Measurements from ENCODE around the gene RNU6-9. TPM values are rescaled to one million over a fixed set of nuclear protein-coding genes. Genes with fewer than 3 reads are reported as not detected.
A peak's percentile ranks its signal among the peaks of the same experiment; 100 is the strongest.

RNU6-9 gene
- total RNA-seq, 2 experiments from 2014 or later, result not detected

GRCh38 chr19:902093-902370 is 8.7 kb downstream of the RNU6-9 start:
- no peak for TF ChIP-seq CTCF (IDR thresholded peaks at IDR 0.05)
- intact Hi-C loops (cut with DNase I, micrococcal nuclease), result no loop called here
- Mint-ChIP-seq H3K9me3 (no peaks in the 10 kb centered on the region), H3K36me3 (ENCODE audit: low read depth) (peaks cover 54% of the 10 kb centered on the region), H3K27me3 (no peaks in the 10 kb centered on the region), H3K27ac (peak overlapping the region; percentile 42), H3K4me3 (no peak overlapping the region), H3K4me1 (ENCODE audit: low read depth) (peaks cover 40% of the 10 kb centered on the region)
- Histone ChIP-seq H3K27ac (ENCODE audit: low read depth in 1 of 2, low read length in 2 of 2) (peak overlapping the region in 1 of 2 donors; percentile 13), H3K4me3 (ENCODE audit: low read length) (no peak overlapping the region), H3K36me3 (ENCODE audit: insufficient read depth, low read length) (peaks cover 50% of the 10 kb centered on the region), H3K4me1 (ENCODE audit: insufficient read depth, low read length) (peaks cover 62% of the 10 kb centered on the region), H3K27me3 (ENCODE audit: control insufficient read depth in 1 of 2, insufficient read depth in 2 of 2, low read length in 2 of 2) (no peaks in the 10 kb centered on the region), H3K9me3 (ENCODE audit: control insufficient read depth in 1 of 2, insufficient read depth in 1 of 2, low read length in 2 of 2) (no peaks in the 10 kb centered on the region)
- ATAC-seq (ENCODE audit: poor library complexity), result no peak
- ChIA-PET CTCF (interaction anchor here (1.2 kb wide), 1 partner anchor 9 kb away, joined by 3 read pairs; the partner anchor contains the start of genes MED16 and RNU6-9), POLR2A (interaction anchor here (11.1 kb wide), 1 partner anchor 7 kb away, joined by 183 read pairs; the partner anchor contains the start of genes MED16 and RNU6-9)
- DNase-seq, result no peak

- no peaks in the 10 kb centered on the region for H3K27me3 ChIP-seq (ENCODE audit: control insufficient read depth in 1 of 2, insufficient read depth in 2 of 2, low read length in 2 of 2)
Measured at GRCh38 chr19:902446-903226, 9.4 kb downstream of the RNU6-9 start.

GRCh38 chr19:903266-903797 is 10.0 kb downstream of the RNU6-9 start:
- ATAC-seq (ENCODE audit: poor library complexity) (no peak), DNase-seq (no peak)
- Histone ChIP-seq H3K27ac (ENCODE audit: low read depth in 1 of 2, low read length in 2 of 2) (no peak overlapping the region), H3K27me3 (ENCODE audit: control insufficient read depth in 1 of 2, insufficient read depth in 2 of 2, low read length in 2 of 2) (no peaks in the 10 kb centered on the region), H3K36me3 (ENCODE audit: insufficient read depth, low read length) (peaks cover 42% of the 10 kb centered on the region), H3K4me1 (ENCODE audit: insufficient read depth, low read length) (peaks cover 75% of the 10 kb centered on the region), H3K4me3 (ENCODE audit: low read length) (no peak overlapping the region), H3K9me3 (ENCODE audit: control insufficient read depth in 1 of 2, insufficient read depth in 1 of 2, low read length in 2 of 2) (no peaks in the 10 kb centered on the region)
- Mint-ChIP-seq H3K27ac (no peak overlapping the region), H3K4me3 (no peak overlapping the region), H3K4me1 (ENCODE audit: low read depth) (peaks cover 52% of the 10 kb centered on the region), H3K27me3 (no peaks in the 10 kb centered on the region), H3K36me3 (ENCODE audit: low read depth) (peaks cover 45% of the 10 kb centered on the region), H3K9me3 (no peaks in the 10 kb centered on the region)
- intact Hi-C loops (cut with DNase I, micrococcal nuclease), result no loop called here
- POLR2A ChIA-PET, result interaction anchor here (11.1 kb wide), 1 partner anchor 8 kb away, joined by 183 read pairs; the partner anchor contains the start of genes MED16 and RNU6-9
- CTCF ChIA-PET, result no interaction called here
- TF ChIP-seq CTCF (IDR thresholded peaks at IDR 0.05), result no peak

More at GRCh38 chr19:902446-903226, 9.4 kb downstream of the RNU6-9 start:
- Mint-ChIP-seq H3K9me3 (no peaks in the 10 kb centered on the region), H3K27ac (no peak overlapping the region), H3K36me3 (ENCODE audit: low read depth) (peaks cover 47% of the 10 kb centered on the region), H3K4me1 (ENCODE audit: low read depth) (peaks cover 46% of the 10 kb centered on the region), H3K4me3 (no peak overlapping the region), H3K27me3 (no peaks in the 10 kb centered on the region)
- Histone ChIP-seq H3K4me1 (ENCODE audit: insufficient read depth, low read length) (peaks cover 68% of the 10 kb centered on the region), H3K9me3 (ENCODE audit: control insufficient read depth in 1 of 2, insufficient read depth in 1 of 2, low read length in 2 of 2) (no peaks in the 10 kb centered on the region), H3K27ac (ENCODE audit: low read depth in 1 of 2, low read length in 2 of 2) (no peak overlapping the region), H3K36me3 (ENCODE audit: insufficient read depth, low read length) (peaks cover 44% of the 10 kb centered on the region), H3K4me3 (ENCODE audit: low read length) (no peak overlapping the region)
- ChIA-PET POLR2A (interaction anchor here (11.1 kb wide), 1 partner anchor 7 kb away, joined by 183 read pairs; the partner anchor contains the start of genes MED16 and RNU6-9), CTCF (interaction anchor here (1.2 kb wide), 1 partner anchor 10 kb away, joined by 3 read pairs; the partner anchor contains the start of genes MED16 and RNU6-9)
- no peak for ATAC-seq (ENCODE audit: poor library complexity)
- no peak for TF ChIP-seq CTCF (IDR thresholded peaks at IDR 0.05)
- DNase-seq, result no peak
- intact Hi-C loops (cut with DNase I, micrococcal nuclease), result no loop called here
